ENCODE data around the gene RAB31.

RAB31 gene

DNA sequence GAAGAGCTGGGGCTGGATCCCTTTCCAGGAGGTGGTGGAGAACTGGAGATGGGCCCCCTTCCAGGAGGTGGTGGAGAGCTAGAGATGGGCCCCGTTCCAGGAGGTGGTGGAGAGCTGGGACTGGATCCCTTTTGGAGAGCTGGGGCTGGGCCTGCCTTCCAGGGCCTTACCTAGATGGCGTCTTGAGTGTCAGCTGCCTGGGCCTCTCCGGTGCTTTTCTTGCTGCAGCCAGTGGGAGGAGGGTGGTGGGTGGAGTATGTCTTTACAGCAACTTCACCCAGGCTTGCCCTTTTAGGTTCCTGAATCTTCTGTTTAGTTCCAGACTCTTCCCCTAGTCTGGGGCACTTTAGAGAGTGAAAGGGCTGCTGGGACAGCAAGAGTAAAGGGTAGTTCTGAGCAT, 158.5 kb downstream of the RAB31 start:
- DNase-seq (ENCODE audit: low spot score), result no peak

GRCh38 chr18:9867071-9867594, 159.0 kb downstream of the RAB31 start:
- DNase-seq (ENCODE audit: low spot score), result no peak

DNA sequence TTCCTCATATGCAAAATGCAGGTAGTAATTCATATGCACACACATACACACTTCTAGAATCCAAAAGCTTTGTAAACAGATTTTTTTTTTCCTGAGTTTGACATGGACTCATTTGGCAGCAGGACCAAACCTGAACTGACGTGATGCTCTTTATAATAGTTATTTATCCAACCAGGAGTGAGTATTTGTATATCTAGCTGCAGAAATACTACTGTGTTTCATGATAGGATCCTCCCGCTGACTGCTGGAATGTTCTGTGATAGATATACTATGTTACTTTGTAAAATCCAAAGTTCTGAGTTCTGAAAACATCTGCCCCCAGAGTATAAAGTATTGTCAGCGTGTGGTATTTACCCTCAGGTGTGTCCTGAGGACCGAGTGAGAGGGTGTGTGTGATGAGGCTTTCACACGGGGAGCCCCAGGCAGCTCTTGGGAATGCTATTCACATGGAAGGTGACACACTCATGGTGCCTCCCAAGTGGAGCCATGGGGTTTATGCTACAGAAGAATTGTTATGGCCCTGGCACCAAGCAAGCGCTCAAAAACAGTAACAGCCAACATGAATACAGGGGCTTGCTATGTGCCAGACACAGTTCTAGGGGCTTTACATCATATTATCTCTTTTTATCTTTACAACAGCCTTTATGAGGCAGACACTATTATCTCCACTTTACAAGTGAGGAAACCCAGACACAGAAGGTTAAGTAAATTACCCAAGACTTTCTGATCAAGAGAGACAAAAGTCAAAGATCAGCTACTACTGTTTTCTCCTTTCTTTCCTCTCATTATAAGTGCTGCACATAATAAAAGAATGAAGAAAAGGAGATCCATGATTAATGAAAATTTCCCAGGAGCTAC, 161.0 kb downstream of the RAB31 start:
- no peak for DNase-seq (ENCODE audit: low spot score)

GRCh38 chr18:9869715-9870430, 161.8 kb downstream of the RAB31 start:
- peak; percentile 59 for DNase-seq (ENCODE audit: low spot score)

DNA sequence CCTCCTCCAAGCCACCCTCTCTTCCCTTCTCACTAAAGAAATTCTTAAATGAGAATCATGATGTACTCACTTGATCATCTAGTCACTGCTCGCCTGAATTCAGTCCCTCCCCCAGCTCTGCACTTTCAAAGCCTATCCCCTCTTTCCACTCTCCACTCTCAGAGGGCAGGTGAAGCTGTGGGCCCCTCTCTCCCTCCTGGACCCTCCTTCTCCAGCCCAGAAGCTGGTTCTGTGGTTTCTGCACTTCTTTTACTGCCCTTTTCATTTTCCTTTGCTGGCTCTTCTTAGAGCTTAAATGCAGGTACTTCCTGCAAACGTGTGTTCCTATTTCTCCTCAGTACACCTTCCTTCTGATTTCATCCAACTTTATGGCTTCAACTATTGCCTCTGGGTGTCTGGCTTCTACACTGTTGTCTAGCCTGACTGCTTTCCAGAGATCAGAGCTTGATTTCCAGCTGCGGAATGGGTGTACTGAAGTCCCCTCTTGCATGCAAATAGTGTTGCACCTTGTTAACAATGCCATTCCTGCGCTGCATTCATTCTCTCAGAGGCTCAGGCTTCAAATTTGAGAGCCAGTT, 162.4 kb downstream of the RAB31 start:
- DNase-seq (ENCODE audit: low spot score), result no peak

GRCh38 chr18:9871244-9871746, 163.2 kb downstream of the RAB31 start:
- no peak for DNase-seq (ENCODE audit: low spot score)

- no peak for DNase-seq (ENCODE audit: low spot score)
Measured at GRCh38 chr18:9872823-9873222, 164.7 kb downstream of the RAB31 start.

GRCh38 chr18:9874728-9875127, 166.6 kb downstream of the RAB31 start:
- DNase-seq (ENCODE audit: low spot score), result no peak

DNA sequence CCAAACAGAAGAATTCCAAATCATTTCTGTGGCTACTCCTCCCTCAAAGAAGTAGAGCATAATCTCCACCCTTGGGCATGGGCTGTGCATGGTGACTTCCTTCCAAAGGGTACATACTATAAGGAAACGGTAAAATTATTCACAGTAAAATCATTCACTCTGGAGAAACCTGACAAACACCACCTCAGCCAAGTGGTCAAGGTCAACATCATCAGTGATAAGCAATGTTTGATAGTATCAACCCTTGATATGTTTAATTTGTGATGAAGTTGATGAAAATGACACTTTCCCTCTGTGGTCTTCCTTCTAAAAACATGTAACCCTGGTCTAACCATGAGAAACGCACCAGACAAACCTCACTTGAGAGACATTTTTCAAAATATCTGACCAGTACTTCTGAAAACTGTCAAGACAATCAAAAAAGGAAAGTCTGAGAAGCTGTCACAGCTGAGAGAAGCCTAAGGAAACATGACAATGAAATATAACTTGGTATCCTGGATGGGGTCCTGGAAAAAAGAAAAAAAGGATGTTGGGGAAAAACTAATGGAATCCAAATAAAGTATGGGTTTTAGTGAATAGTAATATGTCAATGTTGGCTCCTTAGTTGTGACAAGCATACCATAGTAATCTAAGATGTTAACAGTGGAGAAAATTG, 168.2 kb downstream of the RAB31 start:
- no peak for DNase-seq (ENCODE audit: low spot score)

- no peak for DNase-seq (ENCODE audit: low spot score)
Measured at GRCh38 chr18:9876867-9877654, 169.0 kb downstream of the RAB31 start.

DNA sequence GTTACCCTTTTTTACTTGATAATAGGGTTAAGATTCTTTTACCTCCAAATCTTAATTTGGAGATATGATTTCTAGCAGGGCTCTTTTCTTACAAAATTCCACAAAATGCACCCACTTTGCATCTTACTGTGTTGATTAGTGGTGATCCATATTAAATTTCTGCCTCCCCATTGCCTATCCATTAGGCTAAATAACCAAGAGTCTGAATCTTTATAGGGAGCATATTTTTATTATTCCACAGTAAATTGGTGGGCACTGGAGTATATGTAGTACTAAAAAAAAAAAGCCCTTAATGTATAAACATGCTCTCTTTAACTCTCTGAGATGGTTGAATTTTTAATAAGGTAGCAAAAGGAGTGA, 169.5 kb downstream of the RAB31 start:
- no peak for DNase-seq (ENCODE audit: low spot score)

- DNase-seq (ENCODE audit: low spot score), result no peak
Measured at GRCh38 chr18:9878095-9878494, 170.0 kb downstream of the RAB31 start.

- no peak for DNase-seq (ENCODE audit: low spot score)
Measured at GRCh38 chr18:9878783-9879242, 170.7 kb downstream of the RAB31 start.

- DNase-seq (ENCODE audit: low spot score), result no peak
Measured at GRCh38 chr18:9884090-9884489, 176.0 kb downstream of the RAB31 start.

GRCh38 chr18:9884532-9885140, 176.5 kb downstream of the RAB31 start:
- DNase-seq (ENCODE audit: low spot score), result no peak

DNA sequence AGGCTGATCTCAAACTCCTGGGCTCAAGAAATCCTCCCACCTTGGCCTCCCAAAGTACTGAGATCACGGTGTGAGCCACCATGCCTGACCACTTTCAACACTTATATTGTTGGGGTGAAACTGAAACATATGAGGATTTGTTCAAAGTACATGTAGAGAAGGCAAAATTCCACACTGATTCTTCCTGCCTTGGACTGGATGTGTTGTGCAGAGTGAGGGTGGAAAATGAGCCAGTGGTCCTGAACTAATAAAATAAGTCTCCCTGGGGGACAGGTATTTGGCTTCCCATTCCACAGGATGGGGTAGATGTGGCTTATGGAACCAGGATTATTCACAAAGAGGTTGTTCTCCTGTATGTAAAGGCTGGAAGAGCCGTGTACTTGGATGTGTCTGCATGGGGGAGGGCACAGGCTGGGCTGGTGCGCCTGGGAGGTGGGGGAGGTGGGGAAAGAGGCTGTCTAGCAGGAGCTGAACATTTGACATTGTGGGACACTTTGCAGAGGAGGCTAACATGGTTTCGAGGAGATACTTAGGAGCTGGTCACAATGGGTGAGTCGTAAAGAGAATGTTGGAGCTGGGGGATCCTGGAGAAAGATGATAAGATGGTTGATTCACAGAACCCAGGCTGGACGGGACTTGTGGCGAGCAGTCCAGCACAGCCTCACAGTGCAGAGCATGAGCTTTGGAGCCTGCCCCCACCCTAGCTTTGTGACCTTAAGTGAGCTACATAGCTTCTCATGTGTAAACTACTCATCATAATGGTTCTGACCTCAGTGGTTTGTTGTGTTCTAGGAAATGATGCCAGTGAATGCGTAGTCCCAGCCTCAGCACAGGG, 177.3 kb downstream of the RAB31 start, which contains the start of gene TXNDC2:
Gene TXNDC2 (plus strand): TSS at position 804 of the 835 bp plus-strand sequence. CDS start 708 bp downstream, outside the sequence.
- no peak for DNase-seq (ENCODE audit: low spot score)

- no peak for DNase-seq (ENCODE audit: low spot score)
Measured at GRCh38 chr18:9886005-9886348, 177.9 kb downstream of the RAB31 start.

- no peak for DNase-seq (ENCODE audit: low spot score)
Measured at GRCh38 chr18:9887992-9888391, 179.9 kb downstream of the RAB31 start.

DNA sequence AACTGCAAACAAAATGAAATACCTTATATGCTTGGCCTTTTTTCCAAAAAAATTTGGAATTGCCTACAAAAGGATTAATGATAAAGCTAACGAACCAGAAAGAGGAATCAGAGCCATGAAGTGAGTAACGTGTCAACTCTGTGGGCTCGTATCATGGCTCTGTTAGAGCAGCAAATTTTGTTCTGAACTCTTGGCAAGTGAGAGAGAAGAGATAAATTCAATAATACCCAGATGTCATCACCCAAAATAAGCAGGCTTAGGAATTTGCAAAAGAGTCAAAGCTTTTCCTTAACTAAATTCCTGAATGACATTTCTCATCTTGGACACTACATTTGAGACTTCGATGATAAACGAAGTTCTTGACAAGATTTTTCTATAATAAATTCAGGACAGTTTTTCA, 182.1 kb downstream of the RAB31 start:
- DNase-seq (ENCODE audit: low spot score), result no peak

- DNase-seq (ENCODE audit: low spot score), result no peak
Measured at GRCh38 chr18:9890957-9891356, 182.9 kb downstream of the RAB31 start.
